K562 (cell line): ENCODE results near the gene RPS8. TPM values are rescaled to one million over a fixed set of nuclear protein-coding genes. Genes with fewer than 3 reads are reported as not detected.
A peak's percentile ranks its signal among the peaks of the same experiment; 100 is the strongest.

Experiments used
- ATF4 ChIP-seq: fragments of 450-650 bp; formaldehyde crosslinking; IDR thresholded peaks from 2 replicates; pipeline ENCODE4 v1.4.0; 2022; ENCODE audit warnings: mild to moderate bottlenecking, moderate library complexity
- CREB5 ChIP-seq: fragments of 250-450 bp; sonication (Bioruptor Pico); IDR thresholded peaks from 2 replicates; pipeline ENCODE4 v1.5.0; 2020; ENCODE audit warnings: mild to moderate bottlenecking
- E2F5 ChIP-seq: sonication (generic); formaldehyde crosslinking; IDR thresholded peaks from 2 replicates; pipeline ENCODE4 v1.8.0; 2022; ENCODE audit warnings: mild to moderate bottlenecking, missing genetic modification reagents
- HDGF ChIP-seq: fragments of 450-650 bp; IDR thresholded peaks from 2 replicates; pipeline ENCODE4 v1.6.1; 2016
- NR2C1 ChIP-seq, 2 experiments: fragments of 450-650 bp; IDR thresholded peaks; 2 replicates each; pipeline ENCODE4 v1.6.1; 2017; ENCODE audit warnings: mild to moderate bottlenecking in 2 of 2, antibody characterized with exemption in 1 of 2, inconsistent platforms in 1 of 2, missing compliant biosample characterization in 1 of 2, missing genetic modification characterization in 1 of 2
- RBM17 ChIP-seq: fragments of 200-400 bp; formaldehyde crosslinking; IDR thresholded peaks from 2 replicates; pipeline ENCODE4 v1.6.1; 2017; ENCODE audit warnings: low read depth, mild to moderate bottlenecking, low read length, borderline replicate concordance
- SETDB1 ChIP-seq: IDR thresholded peaks from one replicate; pipeline ENCODE4 v1.6.1; 2012; ENCODE audit warnings: low read length, control low read depth, inconsistent platforms
- STAT6 ChIP-seq: sonication (generic); formaldehyde crosslinking; IDR thresholded peaks from 2 replicates; pipeline ENCODE4 v1.8.1; 2023; ENCODE audit warnings: mild to moderate bottlenecking, missing genetic modification reagents
- WHSC1 ChIP-seq: IDR thresholded peaks from one replicate; pipeline ENCODE4 v1.6.1; 2012; ENCODE audit warnings: low read length, control low read depth, inconsistent platforms
- ZBTB5 ChIP-seq: fragments of 450-650 bp; IDR thresholded peaks from 2 replicates; pipeline ENCODE4 v1.6.1; 2017; ENCODE audit warnings: antibody characterized with exemption
- ZFP1 ChIP-seq: fragments of 450-650 bp; formaldehyde crosslinking; IDR thresholded peaks from 2 replicates; pipeline ENCODE4 v1.4.0; 2020; ENCODE audit warnings: mild to moderate bottlenecking, mixed read lengths
- ZFX ChIP-seq: sonication (generic); formaldehyde crosslinking; IDR thresholded peaks from 2 replicates; pipeline ENCODE4 v1.8.0; 2022; ENCODE audit warnings: mild to moderate bottlenecking, missing genetic modification reagents, moderate library complexity
- ZNF79 ChIP-seq: fragments of 250-450 bp; sonication (Bioruptor Pico); IDR thresholded peaks from 2 replicates; pipeline ENCODE4 v1.4.0; 2020; ENCODE audit warnings: low read depth, mild to moderate bottlenecking, moderate library complexity
- polyA plus RNA-seq, 8 experiments: library from polyadenylated mRNA; depleted of rRNA in 4 of 8; stranded (reverse) in 5 of 8; unstranded in 3 of 8; fragments of >200 nt; fragmentation: Nextera tagmentation in 2 of 8; fragmentation: Illumina TruSeq in 1 of 8; extraction: Ambion mirVana in 2 of 8; extraction: Trizol in 1 of 8; gene quantifications; 2 replicates each; pipeline versions ENCODE4 v1.2.1 to v1.2.3, GENCODE V29; 2011 to 2014; ENCODE audit warnings: inconsistent platforms in 1 of 8, missing spikeins in 1 of 8
- total RNA-seq, 7 experiments: library from RNA; depleted of rRNA in 6 of 7; stranded (reverse); fragments of >200 nt in 6 of 7; fragmentation: Illumina TruSeq in 2 of 7; extraction: Trizol in 2 of 7; gene quantifications; 2 replicates each; pipeline versions ENCODE4 v1.2.1 to v1.2.3, GENCODE V29; 2011 to 2021; ENCODE audit warnings: low replicate concordance in 1 of 7

RPS8 gene
- total and polyA plus RNA-seq, 9 of the 15 experiments (the other 6 are each of a cell fraction or from before 2014, with no cell fraction given) = 2,431 to 4,168 (median 3,109) TPM

- no peak for TF ChIP-seq NR2C1 (IDR thresholded peaks at IDR 0.05)
- no peak for TF ChIP-seq NR2C1 (tag; IDR thresholded peaks at IDR 0.05)
- no peak for TF ChIP-seq ATF4 (CRISPR knock-in tag)
- no peak for TF ChIP-seq ZNF79 (CRISPR knock-in tag)
- TF ChIP-seq CREB5 (CRISPR knock-in tag) = no peak; the same call in 1 of the 2 replicates
- no peak for TF ChIP-seq WHSC1
- no peak for TF ChIP-seq SETDB1
- no peak for TF ChIP-seq ZFX
- TF ChIP-seq HDGF = no peak
- TF ChIP-seq ZBTB5 = no peak
- TF ChIP-seq E2F5 (CRISPR knock-in tag) = peak; percentile 52; the same call in 1 of the 2 replicates
- TF ChIP-seq ZFP1 (CRISPR knock-in tag) = no peak
- TF ChIP-seq STAT6 (CRISPR knock-in tag) = no peak
- no peak for TF ChIP-seq RBM17
Measured at GRCh38 chr1:44775930-44776729, 790 bp downstream of the RPS8 start (continued).
